ENCODE results near the gene WDR88. TPM values are rescaled to one million over a fixed set of nuclear protein-coding genes. Genes with fewer than 3 reads are reported as not detected.

Gene WDR88
- total and polyA plus RNA-seq, 10 of the 15 experiments (the other 5 are each of a cell fraction or from before 2014, with no cell fraction given): 0.19 to 0.34 TPM; not detected in 8

DNA sequence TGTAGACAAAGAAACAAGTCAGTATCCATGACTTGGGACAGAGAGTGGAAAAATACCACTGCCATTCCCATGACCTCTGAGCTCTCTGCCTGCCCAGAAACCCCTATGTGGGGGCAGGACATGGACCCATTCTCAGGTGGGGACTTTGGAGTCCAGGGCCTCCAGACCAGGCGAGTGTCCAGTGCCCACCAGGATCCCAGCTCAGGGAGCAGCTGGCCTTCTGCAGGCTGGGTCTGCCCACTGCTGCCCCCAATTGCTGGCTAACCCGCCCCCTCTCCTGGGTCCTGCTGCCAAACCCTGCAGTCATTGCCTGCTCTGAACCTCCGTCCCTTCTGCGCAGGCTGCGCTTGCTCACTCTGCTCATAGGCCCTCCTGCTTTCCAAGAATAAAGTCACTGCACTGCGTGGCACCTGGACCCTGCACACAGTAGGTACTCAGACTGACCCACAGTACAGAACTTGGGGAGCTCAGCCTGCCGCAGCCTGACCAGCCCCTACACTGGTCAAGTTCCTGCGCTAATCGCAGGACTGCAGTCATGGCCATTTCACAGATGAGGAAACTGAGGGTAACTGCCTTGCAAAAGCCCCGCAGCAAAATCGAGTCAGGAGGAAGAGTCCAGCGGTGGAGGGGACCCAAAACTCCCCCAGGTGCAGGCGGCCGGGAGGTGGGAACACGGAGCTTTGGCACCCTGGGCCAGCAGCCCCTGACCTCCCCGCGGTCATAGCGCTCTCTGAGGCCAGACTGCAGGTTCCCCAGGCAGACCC is 93.0 kb downstream of the WDR88 start:
- no peaks in the 10 kb centered on the region for H3K4me1 ChIP-seq (ENCODE audit: control insufficient read depth, insufficient read depth, low read length)
- CTCF ChIA-PET: interaction anchor here (1.2 to 2.1 kb wide), 2 partner anchors 10 to 50 kb away, joined by 3 to 9 read pairs; no protein-coding TSS in a partner anchor
- H2AFZ ChIP-seq (ENCODE audit: control insufficient read depth, low read depth, low read length): no peak overlapping the region
- FAIRE-seq (no peak), ATAC-seq (no peak), DNase-seq (ENCODE audit: low read depth, low spot score) (no peak)
- peaks cover 5 to 13% of the 10 kb centered on the region in 2 experiments; a peak in 3 of 4 replicates for H3K27me3 ChIP-seq (replicated peaks in 1 of 2; ENCODE audit: control insufficient read depth in 2 of 2, insufficient read depth in 2 of 2, low read length in 1 of 2)
- in situ Hi-C loops (cut with MboI) (loop anchor here (25.0 kb wide), 1 partner anchor 537 kb away; no protein-coding TSS in a partner anchor), intact Hi-C loops (cut with micrococcal nuclease; ENCODE audit: unreplicated experiment) (no loop called here)
- no peaks in the 10 kb centered on the region for H3K79me2 ChIP-seq (ENCODE audit: control insufficient read depth, insufficient read depth, low read length)
- SMC1A ChIA-PET (ENCODE audit: uncharacterized antibody, unreplicated experiment): no interaction called here
- H3K4me2 ChIP-seq (ENCODE audit: control insufficient read depth, insufficient read depth): no peak overlapping the region
- WGBS (ENCODE audit: insufficient coverage, insufficient replicate concordance, low lambda C conversion rate, missing lambda C conversion rate): 65% methylated on average over 17 of the region's 18 CpGs
- H4K20me1 ChIP-seq (ENCODE audit: control insufficient read depth, insufficient read depth): no peaks in the 10 kb centered on the region
- no peak overlapping the region for H3K27ac ChIP-seq (ENCODE audit: control insufficient read depth, insufficient read depth)
- no peaks in the 10 kb centered on the region for H3K36me3 ChIP-seq (ENCODE audit: control insufficient read depth in 2 of 2, insufficient read depth in 2 of 2, low read length in 1 of 2)
- no peak for TF ChIP-seq EGR1 (IDR thresholded peaks at IDR 0.05; ENCODE audit: borderline replicate concordance in 1 of 2, low read depth in 2 of 2, low read length in 2 of 2)
- TF ChIP-seq, protein P1, sequence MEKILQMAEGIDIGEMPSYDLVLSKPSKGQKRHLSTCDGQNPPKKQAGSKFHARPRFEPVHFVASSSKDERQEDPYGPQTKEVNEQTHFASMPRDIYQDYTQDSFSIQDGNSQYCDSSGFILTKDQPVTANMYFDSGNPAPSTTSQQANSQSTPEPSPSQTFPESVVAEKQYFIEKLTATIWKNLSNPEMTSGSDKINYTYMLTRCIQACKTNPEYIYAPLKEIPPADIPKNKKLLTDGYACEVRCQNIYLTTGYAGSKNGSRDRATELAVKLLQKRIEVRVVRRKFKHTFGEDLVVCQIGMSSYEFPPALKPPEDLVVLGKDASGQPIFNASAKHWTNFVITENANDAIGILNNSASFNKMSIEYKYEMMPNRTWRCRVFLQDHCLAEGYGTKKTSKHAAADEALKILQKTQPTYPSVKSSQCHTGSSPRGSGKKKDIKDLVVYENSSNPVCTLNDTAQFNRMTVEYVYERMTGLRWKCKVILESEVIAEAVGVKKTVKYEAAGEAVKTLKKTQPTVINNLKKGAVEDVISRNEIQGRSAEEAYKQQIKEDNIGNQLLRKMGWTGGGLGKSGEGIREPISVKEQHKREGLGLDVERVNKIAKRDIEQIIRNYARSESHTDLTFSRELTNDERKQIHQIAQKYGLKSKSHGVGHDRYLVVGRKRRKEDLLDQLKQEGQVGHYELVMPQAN (conservative IDR thresholded peaks at IDR 0.05): no peak
- H3K9me3 ChIP-seq (replicated peaks; ENCODE audit: control insufficient read depth, insufficient read depth, low read length): no peaks in the 10 kb centered on the region; the same call in 1 of the 3 replicates
- H3K9ac ChIP-seq (ENCODE audit: control insufficient read depth, insufficient read depth, low read length): no peak overlapping the region
- RAD21 ChIA-PET (ENCODE audit: unreplicated experiment): interaction anchor here (0.8 kb wide), 1 partner anchor 81 kb away, joined by 3 read pairs; no protein-coding TSS in a partner anchor
- POLR2A ChIA-PET: no interaction called here
- BruUV-seq (replicated peaks): no TSS peak
- H3K4me3 ChIP-seq: no peak overlapping the region

Other genes with a start within 250 kb of the WDR88 start
Only the 7 nearest of the 8 such genes appear.
- 6.0 and 6.3 TPM in 2 replicates for gene CEP89, start 160.2 kb upstream of the WDR88 start, total RNA-seq (2014; rRNA removed)
- 7.3 and 7.6 TPM in 2 replicates for gene CEP89, start 160.2 kb upstream of the WDR88 start, total RNA-seq (2014; rRNA removed; fragmentation: Illumina TruSeq; extraction: Trizol)
- 11.9 and 15.2 TPM in 2 replicates for gene CEP89, start 160.2 kb upstream of the WDR88 start, total RNA-seq (2021)
- gene CEP89, start 160.2 kb upstream of the WDR88 start, polyA plus RNA-seq (2011; rRNA removed): 6.2 and 8.3 TPM in 2 replicates
- 9.5 and 12.5 TPM in 2 replicates for gene CEP89, start 160.2 kb upstream of the WDR88 start, polyA plus RNA-seq (2014; fragmentation: Illumina TruSeq; extraction: Trizol)
- gene CEP89, start 160.2 kb upstream of the WDR88 start, polyA plus RNA-seq (2014; fragmentation: Nextera tagmentation; extraction: Ambion mirVana): 1 to 10 TPM; 7.9 to 8.7 TPM
- 9.2 and 11.8 TPM in 2 replicates for gene CEP89, start 160.2 kb upstream of the WDR88 start, polyA plus RNA-seq (2014; rRNA removed)
- 10 to 100 TPM; 16.8 to 19.3 TPM for gene CEP89, start 160.2 kb upstream of the WDR88 start, polyA plus RNA-seq (2016; fragmentation: Nextera tagmentation; extraction: Ambion mirVana)
- 5.9 and 9.2 TPM in 2 replicates for gene FAAP24, start 159.9 kb upstream of the WDR88 start, total RNA-seq (2014; rRNA removed)
- gene FAAP24, start 159.9 kb upstream of the WDR88 start, total RNA-seq (2014; rRNA removed; fragmentation: Illumina TruSeq; extraction: Trizol): 6.4 and 6.6 TPM in 2 replicates
- gene FAAP24, start 159.9 kb upstream of the WDR88 start, total RNA-seq (2021): 6.4 and 7.5 TPM in 2 replicates
- 8.5 and 10.6 TPM in 2 replicates for gene FAAP24, start 159.9 kb upstream of the WDR88 start, polyA plus RNA-seq (2011; rRNA removed)
- gene FAAP24, start 159.9 kb upstream of the WDR88 start, polyA plus RNA-seq (2014; fragmentation: Illumina TruSeq; extraction: Trizol): 7.5 and 9.6 TPM in 2 replicates
- 10 to 100 TPM; 15.8 to 17.4 TPM for gene FAAP24, start 159.9 kb upstream of the WDR88 start, polyA plus RNA-seq (2014; fragmentation: Nextera tagmentation; extraction: Ambion mirVana)
- gene FAAP24, start 159.9 kb upstream of the WDR88 start, polyA plus RNA-seq (2014; rRNA removed): 7.4 and 8.8 TPM in 2 replicates
- gene FAAP24, start 159.9 kb upstream of the WDR88 start, polyA plus RNA-seq (2016; fragmentation: Nextera tagmentation; extraction: Ambion mirVana): 10 to 100 TPM; 10.1 to 13.2 TPM
- 3.6 and 4.6 TPM in 2 replicates for gene RHPN2, start 67.2 kb upstream of the WDR88 start, total RNA-seq (2014; rRNA removed)
- 3.8 and 4.3 TPM in 2 replicates for gene RHPN2, start 67.2 kb upstream of the WDR88 start, total RNA-seq (2014; rRNA removed; fragmentation: Illumina TruSeq; extraction: Trizol)
- 3.6 and 4.5 TPM in 2 replicates for gene RHPN2, start 67.2 kb upstream of the WDR88 start, total RNA-seq (2021)
- gene RHPN2, start 67.2 kb upstream of the WDR88 start, polyA plus RNA-seq (2011; rRNA removed): 5.4 and 6.3 TPM in 2 replicates
- gene RHPN2, start 67.2 kb upstream of the WDR88 start, polyA plus RNA-seq (2014; fragmentation: Illumina TruSeq; extraction: Trizol): 7.4 and 10.8 TPM in 2 replicates
- gene RHPN2, start 67.2 kb upstream of the WDR88 start, polyA plus RNA-seq (2014; fragmentation: Nextera tagmentation; extraction: Ambion mirVana): 1 to 10 TPM in 1 of 2 experiments, under 1 TPM in 1; 0.71 to 1.8 TPM
- 3.5 TPM in 2 replicates for gene RHPN2, start 67.2 kb upstream of the WDR88 start, polyA plus RNA-seq (2014; rRNA removed)
- gene RHPN2, start 67.2 kb upstream of the WDR88 start, polyA plus RNA-seq (2016; fragmentation: Nextera tagmentation; extraction: Ambion mirVana): 1 to 10 TPM; 3.1 to 3.3 TPM
- gene GPATCH1, start 50.9 kb upstream of the WDR88 start, total RNA-seq (2014; rRNA removed): 5.9 and 6.6 TPM in 2 replicates
- gene GPATCH1, start 50.9 kb upstream of the WDR88 start, total RNA-seq (2014; rRNA removed; fragmentation: Illumina TruSeq; extraction: Trizol): 6.5 and 7.2 TPM in 2 replicates
- 5.7 and 7.2 TPM in 2 replicates for gene GPATCH1, start 50.9 kb upstream of the WDR88 start, total RNA-seq (2021)
- gene GPATCH1, start 50.9 kb upstream of the WDR88 start, polyA plus RNA-seq (2011; rRNA removed): 7.0 and 7.8 TPM in 2 replicates
- gene GPATCH1, start 50.9 kb upstream of the WDR88 start, polyA plus RNA-seq (2014; fragmentation: Illumina TruSeq; extraction: Trizol): 7.2 and 8.4 TPM in 2 replicates
- gene GPATCH1, start 50.9 kb upstream of the WDR88 start, polyA plus RNA-seq (2014; fragmentation: Nextera tagmentation; extraction: Ambion mirVana): 1 to 10 TPM; 4.5 to 5.3 TPM
- gene GPATCH1, start 50.9 kb upstream of the WDR88 start, polyA plus RNA-seq (2014; rRNA removed): 5.9 and 6.3 TPM in 2 replicates
- gene GPATCH1, start 50.9 kb upstream of the WDR88 start, polyA plus RNA-seq (2016; fragmentation: Nextera tagmentation; extraction: Ambion mirVana): 1 to 10 TPM; 8.0 to 9.6 TPM
- 2.3 and 3.0 TPM in 2 replicates for gene LRP3, start 62.2 kb downstream of the WDR88 start, total RNA-seq (2014; rRNA removed)
- 0.55 and 0.81 TPM in 2 replicates for gene LRP3, start 62.2 kb downstream of the WDR88 start, total RNA-seq (2014; rRNA removed; fragmentation: Illumina TruSeq; extraction: Trizol)
- gene LRP3, start 62.2 kb downstream of the WDR88 start, total RNA-seq (2021): 2.8 and 3.2 TPM in 2 replicates
- gene LRP3, start 62.2 kb downstream of the WDR88 start, polyA plus RNA-seq (2011; rRNA removed): 0.13 and 0.48 TPM in 2 replicates
- gene LRP3, start 62.2 kb downstream of the WDR88 start, polyA plus RNA-seq (2014; fragmentation: Illumina TruSeq; extraction: Trizol): 0.31 TPM in 1 of 2 replicates, not detected in the other
- gene LRP3, start 62.2 kb downstream of the WDR88 start, polyA plus RNA-seq (2014; fragmentation: Nextera tagmentation; extraction: Ambion mirVana): not detected
- 2.9 and 4.2 TPM in 2 replicates for gene LRP3, start 62.2 kb downstream of the WDR88 start, polyA plus RNA-seq (2014; rRNA removed)
- under 1 TPM; 0.12 to 0.26 TPM for gene LRP3, start 62.2 kb downstream of the WDR88 start, polyA plus RNA-seq (2016; fragmentation: Nextera tagmentation; extraction: Ambion mirVana)
- gene SLC7A10, start 93.7 kb downstream of the WDR88 start, total RNA-seq (2014; rRNA removed): not detected in 2 replicates
- not detected in 2 replicates for gene SLC7A10, start 93.7 kb downstream of the WDR88 start, total RNA-seq (2014; rRNA removed; fragmentation: Illumina TruSeq; extraction: Trizol)
- not detected in 2 replicates for gene SLC7A10, start 93.7 kb downstream of the WDR88 start, total RNA-seq (2021)
- gene SLC7A10, start 93.7 kb downstream of the WDR88 start, polyA plus RNA-seq (2011; rRNA removed): not detected in 2 replicates
- not detected in 2 replicates for gene SLC7A10, start 93.7 kb downstream of the WDR88 start, polyA plus RNA-seq (2014; fragmentation: Illumina TruSeq; extraction: Trizol)
- gene SLC7A10, start 93.7 kb downstream of the WDR88 start, polyA plus RNA-seq (2014; fragmentation: Nextera tagmentation; extraction: Ambion mirVana): not detected
- not detected in 2 replicates for gene SLC7A10, start 93.7 kb downstream of the WDR88 start, polyA plus RNA-seq (2014; rRNA removed)
- not detected for gene SLC7A10, start 93.7 kb downstream of the WDR88 start, polyA plus RNA-seq (2016; fragmentation: Nextera tagmentation; extraction: Ambion mirVana)
- 0.17 and 0.22 TPM in 2 replicates for gene CEBPA, start 170.4 kb downstream of the WDR88 start, total RNA-seq (2014; rRNA removed)
- 0.09 TPM in 1 of 2 replicates, not detected in the other for gene CEBPA, start 170.4 kb downstream of the WDR88 start, total RNA-seq (2014; rRNA removed; fragmentation: Illumina TruSeq; extraction: Trizol)
- 0.32 and 0.36 TPM in 2 replicates for gene CEBPA, start 170.4 kb downstream of the WDR88 start, total RNA-seq (2021)
- gene CEBPA, start 170.4 kb downstream of the WDR88 start, polyA plus RNA-seq (2011; rRNA removed): 0.05 and 0.13 TPM in 2 replicates
- 0.04 TPM in 1 of 2 replicates, not detected in the other for gene CEBPA, start 170.4 kb downstream of the WDR88 start, polyA plus RNA-seq (2014; fragmentation: Illumina TruSeq; extraction: Trizol)
- not detected for gene CEBPA, start 170.4 kb downstream of the WDR88 start, polyA plus RNA-seq (2014; fragmentation: Nextera tagmentation; extraction: Ambion mirVana)
- 0.05 and 0.18 TPM in 2 replicates for gene CEBPA, start 170.4 kb downstream of the WDR88 start, polyA plus RNA-seq (2014; rRNA removed)
- not detected for gene CEBPA, start 170.4 kb downstream of the WDR88 start, polyA plus RNA-seq (2016; fragmentation: Nextera tagmentation; extraction: Ambion mirVana)

Measured in GM12878 (cell line).